Neural cell (in vitro differentiated cells): ENCODE results near the gene SP3. TPM values are rescaled to one million over a fixed set of nuclear protein-coding genes. Genes with fewer than 3 reads are reported as not detected.

Source experiments
- H2AFZ ChIP-seq: fragments of 200-600, 300-800 bp; sonication (generic), shearing (Covaris generic); 2 replicates; pipeline ENCODE4 v1.6.0; 2014; ENCODE audit warnings: low read depth, mild to moderate bottlenecking, antibody characterized with exemption, low read length, moderate library complexity
- H3F3A ChIP-seq: fragments of 200-600 bp; shearing (Covaris generic); 2 replicates; pipeline ENCODE4 v1.6.1; 2016; ENCODE audit warnings: mild to moderate bottlenecking, moderate library complexity, mixed read lengths, antibody characterized with exemption, low read length; ENCODE audit not compliant: insufficient read depth, poor library complexity, severe bottlenecking
- H3K27ac ChIP-seq: fragments of 200-600, 300-800 bp; sonication (generic), shearing (Covaris generic); 2 replicates; pipeline ENCODE4 v1.5.1; 2014; ENCODE audit warnings: mild to moderate bottlenecking, low read length, moderate library complexity
- H3K27me3 ChIP-seq: fragments of 300-800, 200-600 bp; sonication (generic), shearing (Covaris generic); 2 replicates; pipeline ENCODE4 v1.6.0; 2014; ENCODE audit warnings: mild to moderate bottlenecking, low read depth, low read length, moderate library complexity; ENCODE audit not compliant: insufficient read depth
- H3K36me3 ChIP-seq: fragments of 300-800, 200-600 bp; sonication (generic), shearing (Covaris generic); 2 replicates; pipeline ENCODE4 v1.5.1; 2014; ENCODE audit warnings: mild to moderate bottlenecking, antibody characterized with exemption, low read length, moderate library complexity; ENCODE audit not compliant: insufficient read depth
- H3K4me2 ChIP-seq: fragments of 300-800, 200-600 bp; sonication (generic), shearing (Covaris generic); 2 replicates; pipeline ENCODE4 v1.6.0; 2014; ENCODE audit warnings: mild to moderate bottlenecking, low read length
- H3K4me3 ChIP-seq: fragments of 300-800, 200-600 bp; sonication (generic), shearing (Covaris generic); 2 replicates; pipeline ENCODE4 v1.5.1; 2014; ENCODE audit warnings: mild to moderate bottlenecking, low read length, moderate library complexity
- H3K79me2 ChIP-seq: fragments of 200-600 bp; shearing (Covaris generic); replicated peaks from 2 replicates; pipeline ENCODE4 v1.6.0; 2014; ENCODE audit warnings: mild to moderate bottlenecking, low read length, moderate library complexity; ENCODE audit not compliant: insufficient read depth
- H3K9ac ChIP-seq: fragments of 300-800, 200-600 bp; sonication (generic), shearing (Covaris generic); 2 replicates; pipeline ENCODE4 v1.6.1; 2016; ENCODE audit warnings: mild to moderate bottlenecking, low read length, mixed read lengths
- H3K9me2 ChIP-seq: fragments of 200-600 bp; shearing (Covaris generic); 2 replicates; pipeline ENCODE4 v1.6.1; 2016; ENCODE audit warnings: mild to moderate bottlenecking, low read length, mixed read lengths; ENCODE audit not compliant: insufficient read depth
- H3K9me3 ChIP-seq: fragments of 200-600, 300-800 bp; sonication (generic), shearing (Covaris generic); 2 replicates; pipeline ENCODE4 v1.6.1; 2016; ENCODE audit warnings: mild to moderate bottlenecking, mixed run types, low read length, moderate library complexity, mixed read lengths
- H4K20me1 ChIP-seq: fragments of 200-600 bp; shearing (Covaris generic); 2 replicates; pipeline ENCODE4 v1.6.1; 2016; ENCODE audit warnings: mild to moderate bottlenecking, mixed run types; ENCODE audit not compliant: insufficient read depth
- EP300 ChIP-seq: fragments of 450-650 bp; conservative IDR thresholded peaks from 2 replicates; pipeline ENCODE4 v1.6.1; 2014; ENCODE audit warnings: antibody characterized with exemption, mild to moderate bottlenecking, moderate library complexity; ENCODE audit not compliant: poor library complexity, severe bottlenecking
- EZH2 ChIP-seq: fragments of 200-600, 300-800 bp; shearing (Covaris generic), sonication (generic); IDR thresholded peaks from 2 replicates; pipeline ENCODE4 v1.6.1; 2014; ENCODE audit warnings: antibody characterized with exemption, low read length, borderline replicate concordance, mild to moderate bottlenecking; ENCODE audit not compliant: insufficient read depth, poor library complexity, severe bottlenecking
- MXI1 ChIP-seq: fragments of 450-650 bp; conservative IDR thresholded peaks from 2 replicates; pipeline ENCODE4 v1.6.1; 2014; ENCODE audit warnings: antibody characterized with exemption, mild to moderate bottlenecking; ENCODE audit not compliant: poor library complexity, severe bottlenecking
- POLR2AphosphoS5 ChIP-seq: IDR thresholded peaks from 2 replicates; pipeline ENCODE4 v1.6.1; 2012
- RAD21 ChIP-seq: fragments of 450-650 bp; conservative IDR thresholded peaks from 2 replicates; pipeline ENCODE4 v1.6.1; 2014; ENCODE audit warnings: antibody characterized with exemption, mild to moderate bottlenecking, moderate library complexity
- SMC3 ChIP-seq: fragments of 450-650 bp; conservative IDR thresholded peaks from 2 replicates; pipeline ENCODE4 v1.6.1; 2014; ENCODE audit warnings: antibody characterized with exemption, mild to moderate bottlenecking, moderate library complexity; ENCODE audit not compliant: poor library complexity
- TAF1 ChIP-seq: IDR thresholded peaks from 2 replicates; pipeline ENCODE4 v1.6.1; 2012; ENCODE audit warnings: low read depth
- polyA plus RNA-seq: library from polyadenylated mRNA; depleted of rRNA; stranded (reverse); fragments of >200 nt; gene quantifications from 2 replicates; pipeline ENCODE4 v1.2.3, GENCODE V29; 2014
- TF ChIP-seq, protein P1 (sequence below): fragments of 450-650 bp; IDR thresholded peaks from 2 replicates; pipeline ENCODE4 v1.5.1; 2014; ENCODE audit warnings: antibody characterized with exemption, mild to moderate bottlenecking, moderate library complexity; ENCODE audit not compliant: poor library complexity, severe bottlenecking
- TF ChIP-seq, protein P2 (sequence below): IDR thresholded peaks from 2 replicates; pipeline ENCODE4 v1.6.1; 2012; ENCODE audit warnings: borderline replicate concordance

The SP3 gene
- polyA plus RNA-seq, 1 donor from 2014 or later: 57.8 TPM

DNA sequence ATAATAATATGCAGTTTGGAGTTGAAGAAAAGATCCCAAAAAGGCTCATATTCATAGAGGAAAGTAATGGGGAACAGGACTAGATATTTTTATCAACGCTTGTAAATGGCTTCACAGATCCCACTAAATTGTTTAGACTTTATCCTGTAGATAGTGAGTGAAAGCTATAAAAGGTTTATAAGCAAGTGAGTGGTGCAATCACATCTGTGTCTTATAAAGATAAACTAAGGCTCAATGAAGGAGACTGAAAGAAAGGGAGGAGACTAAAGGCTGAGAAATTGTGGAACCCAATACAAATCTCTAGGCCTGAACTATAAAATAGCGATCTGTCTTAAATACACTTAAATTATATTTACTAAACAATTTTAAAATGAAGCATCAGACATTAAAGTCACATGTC is 7.7 kb downstream of the SP3 start:
- H3F3A ChIP-seq: peaks cover 3% of the 10 kb centered on the region
- no peaks in the 10 kb centered on the region for H4K20me1 ChIP-seq
- H3K27me3 ChIP-seq: no peaks in the 10 kb centered on the region
- no peak overlapping the region for H3K4me3 ChIP-seq
- TF ChIP-seq POLR2AphosphoS5: no peak
- no peak for TF ChIP-seq EZH2
- no peak for TF ChIP-seq RAD21
- no peak for TF ChIP-seq EP300
- TF ChIP-seq, protein P1, sequence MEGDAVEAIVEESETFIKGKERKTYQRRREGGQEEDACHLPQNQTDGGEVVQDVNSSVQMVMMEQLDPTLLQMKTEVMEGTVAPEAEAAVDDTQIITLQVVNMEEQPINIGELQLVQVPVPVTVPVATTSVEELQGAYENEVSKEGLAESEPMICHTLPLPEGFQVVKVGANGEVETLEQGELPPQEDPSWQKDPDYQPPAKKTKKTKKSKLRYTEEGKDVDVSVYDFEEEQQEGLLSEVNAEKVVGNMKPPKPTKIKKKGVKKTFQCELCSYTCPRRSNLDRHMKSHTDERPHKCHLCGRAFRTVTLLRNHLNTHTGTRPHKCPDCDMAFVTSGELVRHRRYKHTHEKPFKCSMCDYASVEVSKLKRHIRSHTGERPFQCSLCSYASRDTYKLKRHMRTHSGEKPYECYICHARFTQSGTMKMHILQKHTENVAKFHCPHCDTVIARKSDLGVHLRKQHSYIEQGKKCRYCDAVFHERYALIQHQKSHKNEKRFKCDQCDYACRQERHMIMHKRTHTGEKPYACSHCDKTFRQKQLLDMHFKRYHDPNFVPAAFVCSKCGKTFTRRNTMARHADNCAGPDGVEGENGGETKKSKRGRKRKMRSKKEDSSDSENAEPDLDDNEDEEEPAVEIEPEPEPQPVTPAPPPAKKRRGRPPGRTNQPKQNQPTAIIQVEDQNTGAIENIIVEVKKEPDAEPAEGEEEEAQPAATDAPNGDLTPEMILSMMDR: no peak
- TF ChIP-seq SMC3: no peak
- TF ChIP-seq, protein P2, sequence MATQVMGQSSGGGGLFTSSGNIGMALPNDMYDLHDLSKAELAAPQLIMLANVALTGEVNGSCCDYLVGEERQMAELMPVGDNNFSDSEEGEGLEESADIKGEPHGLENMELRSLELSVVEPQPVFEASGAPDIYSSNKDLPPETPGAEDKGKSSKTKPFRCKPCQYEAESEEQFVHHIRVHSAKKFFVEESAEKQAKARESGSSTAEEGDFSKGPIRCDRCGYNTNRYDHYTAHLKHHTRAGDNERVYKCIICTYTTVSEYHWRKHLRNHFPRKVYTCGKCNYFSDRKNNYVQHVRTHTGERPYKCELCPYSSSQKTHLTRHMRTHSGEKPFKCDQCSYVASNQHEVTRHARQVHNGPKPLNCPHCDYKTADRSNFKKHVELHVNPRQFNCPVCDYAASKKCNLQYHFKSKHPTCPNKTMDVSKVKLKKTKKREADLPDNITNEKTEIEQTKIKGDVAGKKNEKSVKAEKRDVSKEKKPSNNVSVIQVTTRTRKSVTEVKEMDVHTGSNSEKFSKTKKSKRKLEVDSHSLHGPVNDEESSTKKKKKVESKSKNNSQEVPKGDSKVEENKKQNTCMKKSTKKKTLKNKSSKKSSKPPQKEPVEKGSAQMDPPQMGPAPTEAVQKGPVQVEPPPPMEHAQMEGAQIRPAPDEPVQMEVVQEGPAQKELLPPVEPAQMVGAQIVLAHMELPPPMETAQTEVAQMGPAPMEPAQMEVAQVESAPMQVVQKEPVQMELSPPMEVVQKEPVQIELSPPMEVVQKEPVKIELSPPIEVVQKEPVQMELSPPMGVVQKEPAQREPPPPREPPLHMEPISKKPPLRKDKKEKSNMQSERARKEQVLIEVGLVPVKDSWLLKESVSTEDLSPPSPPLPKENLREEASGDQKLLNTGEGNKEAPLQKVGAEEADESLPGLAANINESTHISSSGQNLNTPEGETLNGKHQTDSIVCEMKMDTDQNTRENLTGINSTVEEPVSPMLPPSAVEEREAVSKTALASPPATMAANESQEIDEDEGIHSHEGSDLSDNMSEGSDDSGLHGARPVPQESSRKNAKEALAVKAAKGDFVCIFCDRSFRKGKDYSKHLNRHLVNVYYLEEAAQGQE: no peak
- TF ChIP-seq TAF1: no peak
- no peak for TF ChIP-seq MXI1
- peaks cover 16% of the 10 kb centered on the region for H3K36me3 ChIP-seq
- H3K4me2 ChIP-seq: no peak overlapping the region
- no peaks in the 10 kb centered on the region for H3K9me2 ChIP-seq
- peaks cover 99% of the 10 kb centered on the region for H3K79me2 ChIP-seq
- no peak overlapping the region for H3K27ac ChIP-seq
- peaks cover under 1% of the 10 kb centered on the region for H3K9me3 ChIP-seq
- H2AFZ ChIP-seq: no peak overlapping the region
- H3K9ac ChIP-seq: no peak overlapping the region

DNA sequence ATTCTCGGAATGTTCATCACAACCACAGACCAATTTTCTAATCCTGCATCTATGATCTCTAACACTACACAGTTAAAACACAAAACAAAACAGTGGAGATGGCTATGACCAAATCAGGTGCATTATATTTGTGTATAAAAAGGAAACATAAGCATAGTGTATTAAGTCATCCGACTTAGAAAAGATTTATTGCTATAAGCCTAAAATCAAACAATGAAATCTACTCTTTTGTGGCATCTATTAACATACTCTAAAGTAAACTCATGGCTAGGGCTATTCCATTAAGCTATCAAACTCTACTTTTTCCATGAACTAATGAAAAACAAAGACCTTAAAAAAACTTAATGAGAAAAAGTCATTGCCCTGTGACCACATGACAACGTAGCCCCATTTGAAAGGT is 8.7 kb downstream of the SP3 start:
- H3F3A ChIP-seq: peaks cover 3% of the 10 kb centered on the region
- H3K27me3 ChIP-seq: no peaks in the 10 kb centered on the region
- H3K27ac ChIP-seq: no peak overlapping the region
- no peak overlapping the region for H2AFZ ChIP-seq
- no peaks in the 10 kb centered on the region for H4K20me1 ChIP-seq
- H3K79me2 ChIP-seq: peaks cover 99% of the 10 kb centered on the region
- H3K9me3 ChIP-seq: peaks cover 3% of the 10 kb centered on the region
- H3K36me3 ChIP-seq: peaks cover 20% of the 10 kb centered on the region
- no peak overlapping the region for H3K9ac ChIP-seq
- H3K9me2 ChIP-seq: no peaks in the 10 kb centered on the region
- no peak overlapping the region for H3K4me3 ChIP-seq
- H3K4me2 ChIP-seq: no peak overlapping the region
- no peak for TF ChIP-seq SMC3
- TF ChIP-seq POLR2AphosphoS5: no peak
- no peak for TF ChIP-seq MXI1
- TF ChIP-seq TAF1: no peak
- TF ChIP-seq EP300: no peak
- TF ChIP-seq RAD21: no peak
- TF ChIP-seq, protein P1: no peak
